GM12872 (cell line): ENCODE results near the gene SOHLH1.

Experiments
- TF ChIP-seq, protein P1 (sequence below): IDR thresholded peaks from 3 replicates; pipeline ENCODE4 v1.5.1; 2011; ENCODE audit warnings: low read depth, mild to moderate bottlenecking, low read length, moderate library complexity; ENCODE audit not compliant: insufficient read depth

SOHLH1 gene

DNA sequence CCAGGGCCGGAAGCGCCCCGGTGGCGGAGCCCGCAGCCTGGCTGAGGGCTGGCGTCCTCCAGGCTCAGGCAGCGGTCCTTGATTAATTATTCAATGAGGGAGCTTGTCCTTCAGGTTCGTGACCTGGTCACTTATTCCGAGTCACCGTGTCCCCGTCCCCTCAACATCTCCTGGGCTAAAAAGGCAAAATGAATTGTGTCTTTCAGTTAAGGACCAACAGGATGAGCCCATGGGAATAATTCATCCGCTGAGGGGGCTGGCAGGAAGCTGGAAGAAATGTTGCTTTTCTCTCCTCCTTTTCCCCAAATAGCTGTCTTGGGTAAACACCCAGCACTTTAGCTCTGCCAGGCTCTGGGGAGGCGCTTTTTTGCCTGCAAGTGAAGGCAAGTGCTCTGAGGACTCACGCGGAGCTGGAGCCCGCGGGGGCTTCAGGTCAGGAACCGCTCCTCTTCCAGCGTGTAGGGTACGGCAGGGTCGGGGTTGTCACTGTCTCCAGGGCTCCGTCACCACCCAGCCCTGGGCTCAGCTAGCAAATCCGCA lies 15.8 kb upstream of the SOHLH1 start:
- TF ChIP-seq, protein P1, sequence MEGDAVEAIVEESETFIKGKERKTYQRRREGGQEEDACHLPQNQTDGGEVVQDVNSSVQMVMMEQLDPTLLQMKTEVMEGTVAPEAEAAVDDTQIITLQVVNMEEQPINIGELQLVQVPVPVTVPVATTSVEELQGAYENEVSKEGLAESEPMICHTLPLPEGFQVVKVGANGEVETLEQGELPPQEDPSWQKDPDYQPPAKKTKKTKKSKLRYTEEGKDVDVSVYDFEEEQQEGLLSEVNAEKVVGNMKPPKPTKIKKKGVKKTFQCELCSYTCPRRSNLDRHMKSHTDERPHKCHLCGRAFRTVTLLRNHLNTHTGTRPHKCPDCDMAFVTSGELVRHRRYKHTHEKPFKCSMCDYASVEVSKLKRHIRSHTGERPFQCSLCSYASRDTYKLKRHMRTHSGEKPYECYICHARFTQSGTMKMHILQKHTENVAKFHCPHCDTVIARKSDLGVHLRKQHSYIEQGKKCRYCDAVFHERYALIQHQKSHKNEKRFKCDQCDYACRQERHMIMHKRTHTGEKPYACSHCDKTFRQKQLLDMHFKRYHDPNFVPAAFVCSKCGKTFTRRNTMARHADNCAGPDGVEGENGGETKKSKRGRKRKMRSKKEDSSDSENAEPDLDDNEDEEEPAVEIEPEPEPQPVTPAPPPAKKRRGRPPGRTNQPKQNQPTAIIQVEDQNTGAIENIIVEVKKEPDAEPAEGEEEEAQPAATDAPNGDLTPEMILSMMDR: no peak

DNA sequence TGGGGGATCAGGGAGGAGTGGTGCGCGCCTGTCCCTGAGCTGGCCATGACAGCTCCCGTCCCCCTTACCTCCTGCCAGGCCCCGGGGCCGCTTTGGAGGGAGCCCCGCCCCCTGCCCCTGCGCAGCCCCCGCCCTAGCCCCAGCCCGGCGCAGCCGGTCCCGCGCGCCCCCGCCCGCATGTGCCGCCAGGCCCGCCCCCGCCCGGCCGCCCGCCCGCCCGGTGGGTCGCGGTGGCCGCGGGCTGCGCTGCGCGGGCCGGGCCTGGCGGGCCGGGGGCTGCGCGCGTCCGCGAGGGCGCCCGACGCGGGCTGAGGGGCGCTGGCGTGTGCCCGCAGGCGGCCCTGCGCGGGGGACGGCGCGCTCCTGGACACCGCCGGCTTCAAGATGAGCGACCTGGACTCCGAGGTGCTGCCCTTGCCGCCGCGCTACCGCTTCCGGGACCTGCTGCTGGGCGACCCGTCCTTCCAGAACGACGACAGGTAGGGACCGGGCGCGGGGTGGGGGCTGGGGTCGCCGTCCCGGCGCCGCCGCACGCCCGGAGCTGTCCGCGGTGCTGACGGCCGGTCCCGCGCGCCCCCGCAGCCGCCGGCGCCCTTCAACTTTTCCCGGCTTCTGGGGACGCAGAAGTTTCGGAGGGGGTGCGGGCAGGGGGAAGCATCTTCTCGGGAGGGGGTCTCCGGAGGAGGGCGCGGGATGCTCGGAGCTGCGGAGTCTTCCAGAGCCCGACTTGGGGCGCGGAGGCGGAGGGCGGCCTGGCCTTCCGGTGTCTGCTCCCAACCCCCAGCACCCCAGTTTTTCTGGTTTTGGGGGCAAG lies 15.2 kb upstream of the SOHLH1 start:
- TF ChIP-seq, protein P1: no peak

DNA sequence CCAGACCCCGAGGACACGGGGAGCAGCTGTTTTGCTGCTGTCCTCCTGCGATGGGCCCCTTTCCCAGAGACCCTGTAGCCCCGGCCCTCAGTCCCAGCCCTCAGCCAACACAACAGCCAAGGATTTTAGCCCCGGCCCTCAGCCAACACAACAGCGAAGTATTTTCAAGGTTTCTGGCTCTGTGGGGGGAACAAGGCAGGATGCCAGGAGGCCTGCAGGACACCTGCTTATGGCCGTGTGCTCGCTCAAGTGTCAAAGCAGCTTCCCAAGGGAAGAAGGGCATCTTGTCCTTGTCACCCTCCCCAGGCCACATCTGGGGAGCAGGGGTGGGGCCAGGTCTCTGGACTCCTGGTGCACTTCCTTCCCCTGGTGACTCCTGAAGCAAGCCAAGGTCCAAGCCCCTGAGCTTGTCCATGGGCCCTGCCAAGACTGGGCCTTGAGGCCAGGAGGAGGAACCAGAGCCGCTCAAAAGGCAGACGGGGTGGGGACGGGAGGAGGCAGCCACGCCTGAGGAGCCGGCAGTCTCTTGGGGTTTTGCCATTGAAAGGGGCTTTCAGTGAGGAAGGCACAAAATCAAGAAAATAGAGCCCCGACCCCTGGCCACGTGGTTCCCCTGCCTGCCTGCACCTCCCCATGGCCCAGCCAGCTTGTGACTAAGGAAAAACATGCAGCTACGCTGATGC lies 13.5 kb upstream of the SOHLH1 start:
- TF ChIP-seq, protein P1: no peak

DNA sequence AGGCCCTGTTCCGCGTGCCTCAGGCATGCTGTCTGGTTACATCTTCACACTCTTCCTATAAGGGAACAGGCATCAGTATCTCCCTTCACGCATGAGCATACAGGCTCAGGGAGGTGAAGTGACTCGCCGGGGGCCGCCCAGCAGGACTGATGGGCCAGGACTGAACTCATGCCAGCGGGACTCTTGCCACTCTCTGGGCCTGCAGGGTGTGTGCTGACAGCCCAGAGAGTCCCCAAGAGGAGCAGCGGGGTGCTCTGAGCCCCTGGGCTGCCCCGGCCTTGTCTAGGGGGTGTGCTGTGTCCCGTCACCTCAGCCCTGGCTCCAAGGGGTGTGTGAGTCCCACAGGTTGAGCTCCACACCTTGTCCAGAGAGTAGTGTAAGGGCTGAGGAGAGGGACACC lies 12.6 kb upstream of the SOHLH1 start:
- TF ChIP-seq, protein P1: no peak

DNA sequence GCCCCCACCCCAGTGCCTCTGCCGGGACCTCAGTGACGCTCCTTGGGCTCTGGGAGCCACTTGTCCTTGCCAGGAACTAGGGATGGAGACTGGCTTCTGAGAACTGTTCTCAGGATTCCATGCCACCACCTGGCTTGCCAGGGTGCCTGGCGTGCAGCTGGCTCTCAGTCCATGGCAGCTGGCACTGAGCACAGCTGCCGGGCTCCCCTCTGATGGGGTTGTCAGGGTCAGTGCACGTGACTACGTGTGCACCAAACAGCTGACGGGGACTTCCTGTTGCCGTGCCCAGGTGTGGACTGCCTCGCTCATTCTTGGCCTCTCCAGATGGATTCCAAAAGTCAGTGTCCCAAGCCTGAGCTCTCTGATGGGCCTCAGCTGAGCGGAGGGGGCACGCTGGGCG lies 12.1 kb upstream of the SOHLH1 start:
- TF ChIP-seq, protein P1: no peak

DNA sequence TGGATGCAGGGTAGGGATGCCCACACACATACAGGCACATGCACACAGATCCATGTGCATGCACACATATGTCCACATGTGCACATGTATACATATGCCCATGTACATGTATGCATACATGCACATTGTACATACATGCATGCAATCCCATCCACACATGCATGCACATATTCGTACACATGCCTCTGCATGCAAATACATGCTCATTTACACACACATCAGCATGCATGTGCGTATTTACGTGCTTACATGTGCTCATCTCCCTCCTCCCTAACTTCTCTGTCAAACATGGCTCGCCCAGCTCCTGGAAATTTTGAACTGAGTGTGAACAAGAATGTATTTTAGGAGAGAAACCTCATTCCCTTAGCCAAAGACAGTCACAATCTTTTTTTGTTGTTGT lies 8.9 kb upstream of the SOHLH1 start:
- TF ChIP-seq, protein P1: no peak
